Measurements from ENCODE around the gene NDUFV2. TPM values are rescaled to one million over a fixed set of nuclear protein-coding genes. Genes with fewer than 3 reads are reported as not detected.

The NDUFV2 gene
- total RNA-seq, 1 experiment from 2014 or later, result 215 TPM

GRCh38 chr18:9062418-9062751 lies 40.1 kb upstream of the NDUFV2 start:
- ChIA-PET POLR2A (ENCODE audit: unreplicated experiment) (no interaction called here), CTCF (no interaction called here)
- no peaks in the 10 kb centered on the region for H4K20me1 ChIP-seq (ENCODE audit: insufficient read depth)
- H3K4me2 ChIP-seq, result no peak overlapping the region
- no peak overlapping the region for H2AFZ ChIP-seq
- no peak for DNase-seq
- no peaks in the 10 kb centered on the region for H3K79me2 ChIP-seq (ENCODE audit: low read depth)
- intact Hi-C loops (cut with micrococcal nuclease; ENCODE audit: unreplicated experiment), result no loop called here
- H3K9me2 ChIP-seq (ENCODE audit: insufficient read depth), result no peaks in the 10 kb centered on the region; the same call in 1 of the 2 replicates
- H3K9me3 ChIP-seq (ENCODE audit: insufficient read depth, low read depth), result no peaks in the 10 kb centered on the region
- H3K27me3 ChIP-seq (ENCODE audit: insufficient read depth, low read depth), result no peaks in the 10 kb centered on the region
- no TSS peak for BruUV-seq (replicated peaks)
- TF ChIP-seq CTCF (conservative IDR thresholded peaks at IDR 0.05), result no peak
- no peak for TF ChIP-seq EZH2 (IDR thresholded peaks at IDR 0.05; ENCODE audit: low read depth)
- H3K36me3 ChIP-seq (ENCODE audit: low read depth), result no peaks in the 10 kb centered on the region
- H3F3A ChIP-seq (ENCODE audit: insufficient read depth, low read depth), result peaks cover 5% of the 10 kb centered on the region; the same call in 1 of the 2 replicates
- H3K4me1 ChIP-seq (replicated peaks; ENCODE audit: insufficient read depth), result peaks cover 38% of the 10 kb centered on the region
- no peak overlapping the region for H3K4me3 ChIP-seq
- no peak overlapping the region for H3K27ac ChIP-seq

- no peaks in the 10 kb centered on the region; the same call in 1 of the 2 replicates for H3K9me2 ChIP-seq (ENCODE audit: insufficient read depth)
- ChIA-PET CTCF (no interaction called here), POLR2A (ENCODE audit: unreplicated experiment) (no interaction called here)
- H3K4me1 ChIP-seq (replicated peaks; ENCODE audit: insufficient read depth), result peaks cover 50% of the 10 kb centered on the region
- no peaks in the 10 kb centered on the region for H3K36me3 ChIP-seq (ENCODE audit: low read depth)
- DNase-seq, result no peak
- no peak overlapping the region for H2AFZ ChIP-seq
- H3K4me3 ChIP-seq, result no peak overlapping the region
- intact Hi-C loops (cut with micrococcal nuclease; ENCODE audit: unreplicated experiment), result no loop called here
- no peak for TF ChIP-seq EZH2 (IDR thresholded peaks at IDR 0.05; ENCODE audit: low read depth)
- TF ChIP-seq CTCF (conservative IDR thresholded peaks at IDR 0.05), result no peak
- H4K20me1 ChIP-seq (ENCODE audit: insufficient read depth), result no peaks in the 10 kb centered on the region
- no peak overlapping the region for H3K4me2 ChIP-seq
- no TSS peak for BruUV-seq (replicated peaks)
- no peaks in the 10 kb centered on the region for H3K9me3 ChIP-seq (ENCODE audit: insufficient read depth, low read depth)
- H3K27ac ChIP-seq, result no peak overlapping the region
- no peaks in the 10 kb centered on the region for H3K27me3 ChIP-seq (ENCODE audit: insufficient read depth, low read depth)
- peaks cover 5% of the 10 kb centered on the region; the same call in 1 of the 2 replicates for H3F3A ChIP-seq (ENCODE audit: insufficient read depth, low read depth)
- H3K79me2 ChIP-seq (ENCODE audit: low read depth), result no peaks in the 10 kb centered on the region
These were observed 36.6 kb upstream of the NDUFV2 start for GRCh38 chr18:9065864-9066263.

- POLR2A ChIA-PET (ENCODE audit: unreplicated experiment), result no interaction called here
These were observed 36.1 kb upstream of the NDUFV2 start for GRCh38 chr18:9066358-9066757.

More at GRCh38 chr18:9066358-9066757, 36.1 kb upstream of the NDUFV2 start:
- intact Hi-C loops (cut with micrococcal nuclease; ENCODE audit: unreplicated experiment), result no loop called here
- Histone ChIP-seq H3K36me3 (ENCODE audit: low read depth) (no peaks in the 10 kb centered on the region), H3K4me3 (no peak overlapping the region), H3K9me2 (ENCODE audit: insufficient read depth) (no peaks in the 10 kb centered on the region; the same call in 1 of the 2 replicates), H3K27ac (no peak overlapping the region), H3K4me1 (replicated peaks; ENCODE audit: insufficient read depth) (peaks cover 45% of the 10 kb centered on the region), H3K4me2 (no peak overlapping the region), H3K27me3 (ENCODE audit: insufficient read depth, low read depth) (no peaks in the 10 kb centered on the region), H3F3A (ENCODE audit: insufficient read depth, low read depth) (peaks cover under 1% of the 10 kb centered on the region; the same call in 1 of the 2 replicates), H4K20me1 (ENCODE audit: insufficient read depth) (no peaks in the 10 kb centered on the region), H3K9me3 (ENCODE audit: insufficient read depth, low read depth) (no peaks in the 10 kb centered on the region), H3K79me2 (ENCODE audit: low read depth) (no peaks in the 10 kb centered on the region), H2AFZ (no peak overlapping the region)
- TF ChIP-seq CTCF (conservative IDR thresholded peaks at IDR 0.05), result no peak
- no peak for TF ChIP-seq EZH2 (IDR thresholded peaks at IDR 0.05; ENCODE audit: low read depth)
- CTCF ChIA-PET, result no interaction called here
- DNase-seq, result no peak
- no TSS peak for BruUV-seq (replicated peaks)

All from PC-9 (cell line).